ENCODE data around the gene DGKD. TPM values are rescaled to one million over a fixed set of nuclear protein-coding genes. Genes with fewer than 3 reads are reported as not detected.

Gene DGKD
- total RNA-seq, 1 experiment from 2014 or later: 41.4 TPM

DNA sequence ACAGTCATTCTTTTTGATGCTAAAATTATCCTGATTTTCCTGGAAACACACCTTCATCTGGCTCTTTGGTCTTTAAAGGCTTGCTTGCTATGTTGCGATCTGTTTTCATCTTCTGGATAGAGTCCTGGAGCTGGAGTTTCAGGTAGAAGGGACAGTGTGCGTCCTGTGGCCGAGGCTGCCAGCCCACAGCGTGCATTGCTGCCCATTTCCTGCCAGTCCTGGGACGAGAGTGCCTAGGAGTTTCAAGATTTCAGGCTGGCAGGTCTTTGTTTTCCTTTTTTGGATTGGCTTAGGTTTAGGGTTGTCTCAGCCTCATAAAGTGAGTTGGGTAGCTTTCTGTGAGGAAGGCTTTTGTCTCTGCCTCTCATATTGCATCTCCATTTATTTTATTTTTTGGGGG is 14.5 kb downstream of the DGKD start:
- peak overlapping the region; percentile 77; the same call in 1 of the 2 replicates for H3K27ac Mint-ChIP-seq
- peaks cover 20% of the 10 kb centered on the region for H3K4me1 Mint-ChIP-seq
- no peaks in the 10 kb centered on the region; the same call in 1 of the 2 replicates for H3K27me3 Mint-ChIP-seq (ENCODE audit: low read depth)
- TF ChIP-seq NFATC4 (CRISPR knock-in tag; IDR thresholded peaks at IDR 0.05) (no peak), SP1 (CRISPR knock-in tag; conservative IDR thresholded peaks at IDR 0.05) (no peak), FOXJ3 (CRISPR knock-in tag; IDR thresholded peaks at IDR 0.05; ENCODE audit: borderline replicate concordance) (no peak), EMX1 (CRISPR knock-in tag; IDR thresholded peaks at IDR 0.05) (no peak), ZNF263 (CRISPR knock-in tag; IDR thresholded peaks at IDR 0.05; ENCODE audit: low read depth) (no peak), SOX15 (CRISPR knock-in tag; IDR thresholded peaks at IDR 0.05) (no peak), RORB (CRISPR knock-in tag; IDR thresholded peaks at IDR 0.05) (no peak), ZNF416 (CRISPR knock-in tag; IDR thresholded peaks at IDR 0.05) (no peak), KAT7 (CRISPR knock-in tag; IDR thresholded peaks at IDR 0.05; ENCODE audit: borderline replicate concordance) (no peak), FOXP1 (CRISPR knock-in tag; IDR thresholded peaks at IDR 0.05; ENCODE audit: borderline replicate concordance) (no peak), CREM (CRISPR knock-in tag; IDR thresholded peaks at IDR 0.05) (no peak), TCF7 (CRISPR knock-in tag; IDR thresholded peaks at IDR 0.05; ENCODE audit: low read depth) (no peak), TEAD1 (CRISPR knock-in tag; IDR thresholded peaks at IDR 0.05) (no peak), CBFB (CRISPR knock-in tag; IDR thresholded peaks at IDR 0.05; ENCODE audit: low read depth) (no peak)
- TF ChIP-seq, protein P1, sequence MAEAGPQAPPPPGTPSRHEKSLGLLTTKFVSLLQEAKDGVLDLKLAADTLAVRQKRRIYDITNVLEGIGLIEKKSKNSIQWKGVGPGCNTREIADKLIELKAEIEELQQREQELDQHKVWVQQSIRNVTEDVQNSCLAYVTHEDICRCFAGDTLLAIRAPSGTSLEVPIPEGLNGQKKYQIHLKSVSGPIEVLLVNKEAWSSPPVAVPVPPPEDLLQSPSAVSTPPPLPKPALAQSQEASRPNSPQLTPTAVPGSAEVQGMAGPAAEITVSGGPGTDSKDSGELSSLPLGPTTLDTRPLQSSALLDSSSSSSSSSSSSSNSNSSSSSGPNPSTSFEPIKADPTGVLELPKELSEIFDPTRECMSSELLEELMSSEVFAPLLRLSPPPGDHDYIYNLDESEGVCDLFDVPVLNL (CRISPR knock-in tag; IDR thresholded peaks at IDR 0.05; ENCODE audit: borderline replicate concordance, low read depth): no peak
- TF ChIP-seq, protein P2, sequence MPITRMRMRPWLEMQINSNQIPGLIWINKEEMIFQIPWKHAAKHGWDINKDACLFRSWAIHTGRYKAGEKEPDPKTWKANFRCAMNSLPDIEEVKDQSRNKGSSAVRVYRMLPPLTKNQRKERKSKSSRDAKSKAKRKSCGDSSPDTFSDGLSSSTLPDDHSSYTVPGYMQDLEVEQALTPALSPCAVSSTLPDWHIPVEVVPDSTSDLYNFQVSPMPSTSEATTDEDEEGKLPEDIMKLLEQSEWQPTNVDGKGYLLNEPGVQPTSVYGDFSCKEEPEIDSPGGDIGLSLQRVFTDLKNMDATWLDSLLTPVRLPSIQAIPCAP (CRISPR knock-in tag; IDR thresholded peaks at IDR 0.05): no peak
- TF ChIP-seq, protein P3, sequence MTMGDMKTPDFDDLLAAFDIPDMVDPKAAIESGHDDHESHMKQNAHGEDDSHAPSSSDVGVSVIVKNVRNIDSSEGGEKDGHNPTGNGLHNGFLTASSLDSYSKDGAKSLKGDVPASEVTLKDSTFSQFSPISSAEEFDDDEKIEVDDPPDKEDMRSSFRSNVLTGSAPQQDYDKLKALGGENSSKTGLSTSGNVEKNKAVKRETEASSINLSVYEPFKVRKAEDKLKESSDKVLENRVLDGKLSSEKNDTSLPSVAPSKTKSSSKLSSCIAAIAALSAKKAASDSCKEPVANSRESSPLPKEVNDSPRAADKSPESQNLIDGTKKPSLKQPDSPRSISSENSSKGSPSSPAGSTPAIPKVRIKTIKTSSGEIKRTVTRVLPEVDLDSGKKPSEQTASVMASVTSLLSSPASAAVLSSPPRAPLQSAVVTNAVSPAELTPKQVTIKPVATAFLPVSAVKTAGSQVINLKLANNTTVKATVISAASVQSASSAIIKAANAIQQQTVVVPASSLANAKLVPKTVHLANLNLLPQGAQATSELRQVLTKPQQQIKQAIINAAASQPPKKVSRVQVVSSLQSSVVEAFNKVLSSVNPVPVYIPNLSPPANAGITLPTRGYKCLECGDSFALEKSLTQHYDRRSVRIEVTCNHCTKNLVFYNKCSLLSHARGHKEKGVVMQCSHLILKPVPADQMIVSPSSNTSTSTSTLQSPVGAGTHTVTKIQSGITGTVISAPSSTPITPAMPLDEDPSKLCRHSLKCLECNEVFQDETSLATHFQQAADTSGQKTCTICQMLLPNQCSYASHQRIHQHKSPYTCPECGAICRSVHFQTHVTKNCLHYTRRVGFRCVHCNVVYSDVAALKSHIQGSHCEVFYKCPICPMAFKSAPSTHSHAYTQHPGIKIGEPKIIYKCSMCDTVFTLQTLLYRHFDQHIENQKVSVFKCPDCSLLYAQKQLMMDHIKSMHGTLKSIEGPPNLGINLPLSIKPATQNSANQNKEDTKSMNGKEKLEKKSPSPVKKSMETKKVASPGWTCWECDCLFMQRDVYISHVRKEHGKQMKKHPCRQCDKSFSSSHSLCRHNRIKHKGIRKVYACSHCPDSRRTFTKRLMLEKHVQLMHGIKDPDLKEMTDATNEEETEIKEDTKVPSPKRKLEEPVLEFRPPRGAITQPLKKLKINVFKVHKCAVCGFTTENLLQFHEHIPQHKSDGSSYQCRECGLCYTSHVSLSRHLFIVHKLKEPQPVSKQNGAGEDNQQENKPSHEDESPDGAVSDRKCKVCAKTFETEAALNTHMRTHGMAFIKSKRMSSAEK (CRISPR knock-in tag; IDR thresholded peaks at IDR 0.05; ENCODE audit: borderline replicate concordance): no peak
- TF ChIP-seq, protein P4, sequence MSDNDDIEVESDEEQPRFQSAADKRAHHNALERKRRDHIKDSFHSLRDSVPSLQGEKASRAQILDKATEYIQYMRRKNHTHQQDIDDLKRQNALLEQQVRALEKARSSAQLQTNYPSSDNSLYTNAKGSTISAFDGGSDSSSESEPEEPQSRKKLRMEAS (CRISPR knock-in tag; IDR thresholded peaks at IDR 0.05): no peak
- no peak overlapping the region for H3K4me3 Mint-ChIP-seq
- ATAC-seq (no peak), DNase-seq (ENCODE audit: low spot score) (no peak)
- H3K36me3 Mint-ChIP-seq: peaks cover 2% of the 10 kb centered on the region; the same call in 1 of the 2 replicates
- no peaks in the 10 kb centered on the region for H3K9me3 Mint-ChIP-seq
- ChIA-PET POLR2A (no interaction called here), CTCF (interaction anchor here (1.0 to 1.3 kb wide), 2 partner anchors 15 to 80 kb away, joined by 3 to 5 read pairs; no protein-coding TSS in a partner anchor)

DNA sequence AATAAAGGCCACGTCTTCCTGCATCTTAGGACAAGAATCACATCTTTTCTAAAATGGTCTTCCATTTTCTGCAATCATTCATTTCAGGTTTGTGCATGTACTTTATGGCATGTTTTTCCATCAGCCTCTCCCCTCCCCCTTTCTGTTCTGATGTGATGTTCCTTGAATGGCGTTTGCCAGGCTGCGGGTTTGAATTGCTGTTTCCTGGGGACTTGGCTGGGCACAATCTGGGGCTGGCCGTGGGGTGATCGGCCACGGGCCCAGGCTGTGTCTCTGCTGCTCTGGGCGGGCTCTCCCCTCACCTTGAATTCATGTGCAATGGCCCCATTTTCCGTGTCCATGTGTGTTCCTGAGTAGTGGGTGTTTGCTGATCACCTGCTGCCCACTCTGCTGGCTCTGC is 15.2 kb downstream of the DGKD start:
- Mint-ChIP-seq H3K4me1 (peaks cover 20% of the 10 kb centered on the region), H3K9me3 (no peaks in the 10 kb centered on the region), H3K36me3 (peaks cover 2% of the 10 kb centered on the region; the same call in 1 of the 2 replicates), H3K27me3 (ENCODE audit: low read depth) (no peaks in the 10 kb centered on the region; the same call in 1 of the 2 replicates), H3K27ac (peak overlapping the region; percentile 37; the same call in 1 of the 2 replicates), H3K4me3 (no peak overlapping the region)
- ChIA-PET CTCF (interaction anchor here (1.0 kb wide), 1 partner anchor 79 kb away, joined by 5 read pairs; no protein-coding TSS in a partner anchor), POLR2A (no interaction called here)
- DNase-seq (ENCODE audit: low spot score) (no peak), ATAC-seq (no peak)
- no peak for TF ChIP-seq ZNF138 (CRISPR knock-in tag; conservative IDR thresholded peaks at IDR 0.05)
- TF ChIP-seq, protein P5, sequence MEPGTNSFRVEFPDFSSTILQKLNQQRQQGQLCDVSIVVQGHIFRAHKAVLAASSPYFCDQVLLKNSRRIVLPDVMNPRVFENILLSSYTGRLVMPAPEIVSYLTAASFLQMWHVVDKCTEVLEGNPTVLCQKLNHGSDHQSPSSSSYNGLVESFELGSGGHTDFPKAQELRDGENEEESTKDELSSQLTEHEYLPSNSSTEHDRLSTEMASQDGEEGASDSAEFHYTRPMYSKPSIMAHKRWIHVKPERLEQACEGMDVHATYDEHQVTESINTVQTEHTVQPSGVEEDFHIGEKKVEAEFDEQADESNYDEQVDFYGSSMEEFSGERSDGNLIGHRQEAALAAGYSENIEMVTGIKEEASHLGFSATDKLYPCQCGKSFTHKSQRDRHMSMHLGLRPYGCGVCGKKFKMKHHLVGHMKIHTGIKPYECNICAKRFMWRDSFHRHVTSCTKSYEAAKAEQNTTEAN (CRISPR knock-in tag; IDR thresholded peaks at IDR 0.05): no peak
- TF ChIP-seq ZNF671 (CRISPR knock-in tag; IDR thresholded peaks at IDR 0.05): no peak
- no peak for TF ChIP-seq TP53 (CRISPR knock-in tag; IDR thresholded peaks at IDR 0.05)
- TF ChIP-seq, protein P6, sequence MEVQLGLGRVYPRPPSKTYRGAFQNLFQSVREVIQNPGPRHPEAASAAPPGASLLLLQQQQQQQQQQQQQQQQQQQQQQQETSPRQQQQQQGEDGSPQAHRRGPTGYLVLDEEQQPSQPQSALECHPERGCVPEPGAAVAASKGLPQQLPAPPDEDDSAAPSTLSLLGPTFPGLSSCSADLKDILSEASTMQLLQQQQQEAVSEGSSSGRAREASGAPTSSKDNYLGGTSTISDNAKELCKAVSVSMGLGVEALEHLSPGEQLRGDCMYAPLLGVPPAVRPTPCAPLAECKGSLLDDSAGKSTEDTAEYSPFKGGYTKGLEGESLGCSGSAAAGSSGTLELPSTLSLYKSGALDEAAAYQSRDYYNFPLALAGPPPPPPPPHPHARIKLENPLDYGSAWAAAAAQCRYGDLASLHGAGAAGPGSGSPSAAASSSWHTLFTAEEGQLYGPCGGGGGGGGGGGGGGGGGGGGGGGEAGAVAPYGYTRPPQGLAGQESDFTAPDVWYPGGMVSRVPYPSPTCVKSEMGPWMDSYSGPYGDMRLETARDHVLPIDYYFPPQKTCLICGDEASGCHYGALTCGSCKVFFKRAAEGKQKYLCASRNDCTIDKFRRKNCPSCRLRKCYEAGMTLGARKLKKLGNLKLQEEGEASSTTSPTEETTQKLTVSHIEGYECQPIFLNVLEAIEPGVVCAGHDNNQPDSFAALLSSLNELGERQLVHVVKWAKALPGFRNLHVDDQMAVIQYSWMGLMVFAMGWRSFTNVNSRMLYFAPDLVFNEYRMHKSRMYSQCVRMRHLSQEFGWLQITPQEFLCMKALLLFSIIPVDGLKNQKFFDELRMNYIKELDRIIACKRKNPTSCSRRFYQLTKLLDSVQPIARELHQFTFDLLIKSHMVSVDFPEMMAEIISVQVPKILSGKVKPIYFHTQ (CRISPR knock-in tag; IDR thresholded peaks at IDR 0.05): no peak
- TF ChIP-seq, protein P7, sequence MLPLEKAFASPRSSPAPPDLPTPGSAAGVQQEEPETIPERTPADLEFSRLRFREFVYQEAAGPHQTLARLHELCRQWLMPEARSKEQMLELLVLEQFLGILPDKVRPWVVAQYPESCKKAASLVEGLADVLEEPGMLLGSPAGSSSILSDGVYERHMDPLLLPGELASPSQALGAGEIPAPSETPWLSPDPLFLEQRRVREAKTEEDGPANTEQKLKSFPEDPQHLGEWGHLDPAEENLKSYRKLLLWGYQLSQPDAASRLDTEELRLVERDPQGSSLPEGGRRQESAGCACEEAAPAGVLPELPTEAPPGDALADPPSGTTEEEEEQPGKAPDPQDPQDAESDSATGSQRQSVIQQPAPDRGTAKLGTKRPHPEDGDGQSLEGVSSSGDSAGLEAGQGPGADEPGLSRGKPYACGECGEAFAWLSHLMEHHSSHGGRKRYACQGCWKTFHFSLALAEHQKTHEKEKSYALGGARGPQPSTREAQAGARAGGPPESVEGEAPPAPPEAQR (CRISPR knock-in tag; IDR thresholded peaks at IDR 0.05): no peak
- TF ChIP-seq ESRRA (CRISPR knock-in tag; IDR thresholded peaks at IDR 0.05; ENCODE audit: borderline replicate concordance): no peak
